Measurements from ENCODE around the gene MSI2.

The MSI2 gene

DNA sequence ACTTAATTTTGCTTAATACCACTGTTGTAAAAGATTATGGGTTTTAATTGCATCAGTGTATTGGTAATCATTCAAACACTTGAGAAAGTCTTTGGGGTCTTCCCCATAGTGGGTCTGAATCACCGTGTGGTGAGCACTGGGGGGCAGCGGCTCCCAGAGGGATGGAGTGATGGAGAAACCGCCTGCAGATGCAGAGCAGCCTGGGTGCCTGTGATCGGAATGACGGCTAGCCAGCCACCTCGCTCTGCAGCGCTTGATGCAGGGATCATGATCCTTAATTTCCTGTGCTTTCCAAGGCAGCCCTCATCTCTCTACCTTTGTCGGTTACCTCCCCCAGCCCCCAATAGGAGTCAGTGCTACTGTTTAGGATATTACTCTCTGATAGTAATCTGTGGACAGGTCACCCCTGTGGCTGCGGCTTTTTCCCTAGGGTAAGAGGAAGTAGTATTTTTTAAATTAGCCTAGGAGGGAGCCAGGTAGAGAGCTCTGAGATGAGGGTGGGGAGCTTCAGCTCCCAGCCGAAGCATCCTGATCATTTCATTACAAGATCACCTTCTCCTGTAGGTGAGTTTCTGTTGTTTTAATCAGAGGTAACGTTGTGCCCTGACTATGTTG, 135.6 kb downstream of the MSI2 start:
- DNase-seq (ENCODE audit: low read depth, low spot score) = no peak

DNA sequence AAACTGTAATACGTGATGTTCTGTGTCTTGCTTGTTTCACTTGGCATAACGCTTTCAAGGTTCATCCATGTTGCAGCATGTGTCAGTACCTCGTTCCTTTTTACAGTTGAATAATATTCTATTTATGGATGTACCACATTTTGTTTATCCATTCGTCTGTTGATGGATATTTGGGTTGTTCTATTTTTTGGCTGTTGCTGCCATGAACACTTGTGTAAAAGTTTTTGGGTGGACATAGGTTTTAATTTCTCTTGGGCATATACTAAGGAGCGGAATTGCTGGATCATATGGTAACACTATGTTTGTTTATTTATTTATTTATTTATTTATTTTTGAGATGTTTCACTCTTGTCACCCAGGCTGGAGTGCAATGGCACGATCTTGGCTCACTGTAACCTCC, 137.0 kb downstream of the MSI2 start:
- DNase-seq (ENCODE audit: low read depth, low spot score) = no peak

GRCh38 chr17:57394375-57394774, 138.1 kb downstream of the MSI2 start:
- no peak for DNase-seq (ENCODE audit: low read depth, low spot score)

- no peak for DNase-seq (ENCODE audit: low read depth, low spot score)
Measured at GRCh38 chr17:57395721-57396321, 139.5 kb downstream of the MSI2 start.

DNA sequence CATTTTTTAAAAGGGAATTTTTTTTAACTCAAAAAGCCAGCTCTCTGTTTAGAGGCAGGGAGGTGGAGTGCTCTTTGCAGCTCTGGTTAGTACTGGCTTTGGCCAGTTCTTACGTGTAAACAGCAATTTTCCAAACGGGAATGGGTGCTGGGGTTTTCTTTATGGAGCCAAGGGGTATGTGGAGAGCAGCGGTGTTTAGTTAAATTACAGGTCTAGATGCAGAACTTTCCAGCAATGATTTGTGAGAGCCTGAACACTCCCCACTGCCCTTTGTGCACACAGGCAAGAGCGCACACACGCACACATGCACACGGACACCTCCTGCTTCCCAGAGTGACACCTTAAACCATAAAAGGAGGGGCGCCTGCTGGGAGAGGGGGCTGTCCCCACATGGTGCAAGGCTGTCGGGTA, 140.2 kb downstream of the MSI2 start:
- DNase-seq (ENCODE audit: low read depth, low spot score) = no peak

- DNase-seq (ENCODE audit: low read depth, low spot score) = no peak
Measured at GRCh38 chr17:57397402-57397801, 141.1 kb downstream of the MSI2 start.

- DNase-seq (ENCODE audit: low read depth, low spot score) = no peak
Measured at GRCh38 chr17:57399690-57400089, 143.4 kb downstream of the MSI2 start.

GRCh38 chr17:57400648-57401047, 144.3 kb downstream of the MSI2 start:
- no peak for DNase-seq (ENCODE audit: low read depth, low spot score)

DNA sequence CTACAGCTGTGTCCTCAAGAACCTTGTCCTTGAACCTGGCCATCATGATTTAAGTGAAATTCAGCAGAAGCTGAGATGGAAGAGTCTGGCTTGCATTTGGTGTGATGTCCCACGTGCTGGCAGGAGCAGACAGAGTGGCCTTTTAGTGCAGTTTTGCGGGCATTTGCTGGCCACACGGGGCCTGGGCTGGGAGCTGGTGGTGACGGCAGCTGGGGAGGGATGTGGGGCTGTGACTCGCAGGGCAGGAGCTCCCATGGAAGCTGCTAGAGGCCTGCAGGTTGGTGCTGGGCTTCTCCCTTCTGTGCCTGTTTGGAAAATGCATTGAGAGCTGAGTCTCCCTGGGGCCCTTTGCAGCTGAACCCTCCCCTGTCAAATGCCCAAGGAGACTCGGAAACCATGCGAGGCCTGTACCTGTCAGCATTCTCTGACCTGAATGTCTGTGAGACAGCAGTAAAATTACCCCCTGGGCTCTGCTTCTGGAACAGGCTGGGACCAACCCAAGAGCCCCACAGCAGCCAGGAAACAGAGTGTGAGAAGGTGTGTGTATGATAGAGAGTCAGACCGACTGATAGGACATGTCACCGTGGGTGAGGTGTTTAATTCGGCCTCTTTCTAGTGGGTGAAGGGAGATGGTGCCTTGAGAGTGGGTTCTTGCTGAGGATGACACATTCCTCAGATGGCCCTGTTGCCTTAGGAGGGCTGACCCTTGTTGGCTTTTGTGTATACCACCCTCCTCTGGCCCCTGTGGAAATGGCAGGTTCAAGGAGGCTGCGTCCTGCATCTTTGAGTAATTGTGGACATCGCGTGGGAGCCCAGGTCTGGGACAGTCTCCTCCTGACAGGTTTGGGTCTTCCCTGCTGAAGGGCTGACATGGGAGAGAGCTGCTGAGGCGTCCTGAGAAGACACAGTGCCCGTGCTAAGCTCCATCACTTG, 145.5 kb downstream of the MSI2 start:
- no peak for DNase-seq (ENCODE audit: low read depth, low spot score)

- no peak for DNase-seq (ENCODE audit: low read depth, low spot score)
Measured at GRCh38 chr17:57402681-57403180, 146.4 kb downstream of the MSI2 start.

- no peak for DNase-seq (ENCODE audit: low read depth, low spot score)
Measured at GRCh38 chr17:57403236-57403635, 146.9 kb downstream of the MSI2 start.

DNA sequence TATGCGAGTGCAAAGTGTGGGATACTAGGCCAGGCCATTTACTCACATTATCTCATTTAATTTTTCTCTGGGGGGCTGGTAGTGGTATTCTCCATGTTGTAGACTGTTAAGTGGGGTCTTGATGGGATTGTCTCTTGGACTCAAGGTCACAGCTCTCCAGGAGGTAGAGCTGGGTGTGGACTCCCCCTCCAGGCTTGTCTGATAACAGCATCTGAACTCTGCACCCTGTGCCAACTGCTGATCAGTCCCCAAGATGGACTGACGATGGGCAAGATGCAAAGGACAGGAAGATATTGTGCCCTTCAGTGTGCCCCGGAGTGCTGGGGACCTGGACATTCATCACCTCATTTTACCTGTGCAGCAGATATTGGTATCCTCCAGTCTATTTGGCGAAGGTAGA, 147.8 kb downstream of the MSI2 start:
- no peak for DNase-seq (ENCODE audit: low read depth, low spot score)

GRCh38 chr17:57404795-57405490, 148.6 kb downstream of the MSI2 start:
- no peak for DNase-seq (ENCODE audit: low read depth, low spot score)

DNA sequence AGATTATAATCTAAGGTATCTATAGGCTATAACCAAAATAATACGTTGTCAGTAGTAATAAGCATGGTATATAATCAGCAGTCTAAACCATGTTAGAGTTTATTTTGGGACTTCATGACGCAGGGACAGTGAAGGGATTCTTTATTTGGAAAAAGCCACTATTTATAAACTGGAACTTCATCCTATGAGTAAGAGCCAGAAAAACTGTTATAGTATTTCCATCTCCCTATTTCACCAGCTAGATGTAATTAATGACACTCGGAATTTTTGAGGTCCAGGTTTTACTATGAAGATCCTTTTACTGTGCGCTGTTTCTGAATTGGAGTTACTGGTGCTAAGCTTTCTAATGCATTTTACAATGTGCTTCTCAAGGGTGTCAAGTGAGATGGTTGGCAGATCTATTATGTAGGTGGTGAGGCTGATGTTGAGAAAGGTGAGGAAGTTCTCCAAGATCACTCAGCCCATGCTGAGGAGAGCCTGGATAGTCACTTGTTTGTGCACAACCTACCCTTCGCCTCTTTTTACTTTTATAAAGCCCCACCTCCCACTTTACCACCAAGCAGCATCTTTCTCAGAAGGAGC, 149.3 kb downstream of the MSI2 start:
- no peak for DNase-seq (ENCODE audit: low read depth, low spot score)

DNA sequence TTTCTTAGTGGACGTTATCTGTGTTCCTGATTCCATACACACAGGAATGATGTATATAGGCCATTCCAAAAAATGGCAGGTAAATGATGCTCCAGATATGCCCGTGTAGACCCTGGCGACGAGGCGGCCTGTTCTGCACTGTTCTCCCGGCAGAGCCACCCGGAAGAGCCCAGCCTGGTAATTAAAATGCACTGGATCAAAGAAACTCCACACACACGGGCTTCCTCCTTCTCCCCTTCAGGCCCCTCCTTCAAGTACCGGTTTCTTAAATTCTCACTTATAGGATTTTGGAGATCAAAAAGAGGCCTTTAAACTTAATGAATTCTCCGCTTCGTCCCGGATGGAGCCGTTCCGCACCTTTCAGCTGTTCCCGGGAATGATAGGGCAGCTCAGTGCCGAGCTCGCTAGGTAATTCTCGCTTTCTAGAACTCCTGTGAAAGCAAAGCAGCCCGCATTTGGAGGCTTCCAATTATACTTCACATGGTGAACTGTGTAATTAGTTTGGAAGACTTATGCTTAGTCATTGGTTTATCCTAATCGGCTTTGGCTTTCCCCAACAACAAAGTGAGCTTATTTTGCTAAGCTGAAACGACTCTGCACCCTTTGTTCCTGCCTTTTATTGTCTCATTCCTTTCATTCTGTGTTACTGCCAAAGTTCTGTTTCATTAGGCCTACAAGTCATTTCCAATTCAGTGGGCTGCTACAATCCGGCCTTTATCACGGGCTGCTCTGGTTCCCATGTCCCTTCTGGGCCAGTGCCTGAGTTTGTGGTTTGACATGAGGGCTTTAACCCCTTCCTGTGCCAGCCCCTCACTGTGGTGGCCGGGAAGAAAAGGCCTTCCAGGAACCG, 150.0 kb downstream of the MSI2 start:
- no peak for DNase-seq (ENCODE audit: low read depth, low spot score)

- DNase-seq (ENCODE audit: low read depth, low spot score) = no peak
Measured at GRCh38 chr17:57406981-57407286, 150.6 kb downstream of the MSI2 start.

GRCh38 chr17:57407287-57408070, 151.2 kb downstream of the MSI2 start:
- DNase-seq (ENCODE audit: low read depth, low spot score) = no peak

GRCh38 chr17:57408071-57408811, 151.9 kb downstream of the MSI2 start:
- no peak for DNase-seq (ENCODE audit: low read depth, low spot score)

DNA sequence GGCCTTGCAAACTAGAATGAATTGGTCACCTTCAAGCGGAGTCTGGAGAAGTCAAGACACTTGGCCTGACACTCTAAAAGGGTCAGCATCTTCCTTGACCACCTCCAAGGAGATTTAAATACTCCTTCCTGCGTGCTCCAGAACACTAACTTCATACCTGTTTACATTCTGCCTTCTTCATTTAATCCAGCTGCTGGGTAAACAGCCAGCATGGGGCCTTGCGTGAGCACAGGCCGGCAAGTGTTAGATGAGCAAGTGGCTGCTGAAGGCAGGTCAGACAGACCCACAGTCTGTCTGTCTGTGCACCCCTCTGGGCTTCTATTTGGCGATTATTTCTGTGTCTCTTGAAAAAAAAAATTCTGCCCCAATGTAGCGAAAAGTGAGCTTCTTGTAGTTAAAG, 153.8 kb downstream of the MSI2 start:
- DNase-seq (ENCODE audit: low read depth, low spot score) = no peak
